Measurements from ENCODE around the gene TTN. TPM values are rescaled to one million over a fixed set of nuclear protein-coding genes. Genes with fewer than 3 reads are reported as not detected.

The TTN gene
- 0.25 TPM for polyA plus RNA-seq (2012; ENCODE audit: insufficient read depth, insufficient read length)

DNA sequence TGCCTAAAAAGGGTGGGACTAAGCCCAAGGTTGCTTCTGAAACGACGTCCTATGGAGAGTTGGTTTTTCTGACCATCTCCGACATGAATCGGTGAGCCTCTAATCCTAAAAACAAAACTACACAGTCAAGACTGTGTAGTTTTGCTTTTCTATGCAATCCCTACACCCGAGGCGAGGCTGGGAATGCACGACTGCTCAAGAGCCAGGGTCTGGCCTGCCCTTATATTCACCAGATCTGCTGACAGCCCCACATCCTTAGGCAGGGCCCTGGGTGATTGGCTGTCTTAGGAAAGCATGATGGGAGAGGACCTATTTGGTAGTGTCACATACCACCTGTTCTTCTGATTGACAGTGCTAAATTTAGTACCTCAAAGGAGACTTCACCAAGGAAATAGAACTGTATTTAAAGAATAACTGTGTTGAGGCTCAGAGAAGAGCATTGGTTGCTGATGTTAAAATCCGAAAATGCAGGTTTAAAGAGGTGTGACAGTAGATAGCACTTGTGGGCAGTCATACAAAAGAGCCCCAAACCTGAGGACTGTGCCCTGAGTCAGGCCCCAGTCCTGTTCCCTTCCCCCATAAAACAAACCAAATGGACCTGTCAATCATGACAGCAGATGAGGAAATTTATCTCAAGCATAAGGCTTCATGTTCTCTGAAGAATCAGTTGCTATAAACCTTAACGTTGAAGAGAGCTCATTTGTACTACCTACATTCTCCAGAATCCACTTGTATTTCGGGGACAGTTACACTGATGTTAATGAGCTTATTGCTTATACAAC, at the start of gene TTN:
TSS of gene TTN (minus strand) at position 197 of the 782 bp plus-strand sequence. CDS start 2,781 bp downstream, outside the sequence.
- no peak within 1 kb of the TSS for H3K4me3 ChIP-seq (ENCODE audit: low read length)
- DNase-seq (ENCODE audit: low read depth, low spot score): no peak

DNA sequence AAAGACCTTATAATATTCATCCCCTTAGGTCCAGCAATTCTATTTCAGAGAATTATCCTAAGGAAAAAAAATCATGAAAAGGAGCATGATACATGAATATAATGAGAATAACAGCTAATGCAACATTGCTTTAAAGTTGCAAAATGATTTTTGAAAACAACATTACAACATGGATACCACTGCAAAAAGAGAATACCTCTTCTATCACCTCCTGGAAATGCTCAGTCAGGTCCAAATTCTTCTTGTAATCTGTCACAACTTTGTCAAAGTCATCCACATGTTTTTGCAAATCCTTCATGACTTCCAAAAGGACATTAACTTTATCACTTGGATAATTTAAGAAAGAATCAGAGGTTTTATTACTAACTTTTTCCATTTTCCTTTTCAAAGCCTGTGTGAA, 47.9 kb upstream of the TTN start:
- H3K4me3 ChIP-seq (ENCODE audit: low read length): no peak overlapping the region
- DNase-seq (ENCODE audit: low read depth, low spot score): no peak

DNA sequence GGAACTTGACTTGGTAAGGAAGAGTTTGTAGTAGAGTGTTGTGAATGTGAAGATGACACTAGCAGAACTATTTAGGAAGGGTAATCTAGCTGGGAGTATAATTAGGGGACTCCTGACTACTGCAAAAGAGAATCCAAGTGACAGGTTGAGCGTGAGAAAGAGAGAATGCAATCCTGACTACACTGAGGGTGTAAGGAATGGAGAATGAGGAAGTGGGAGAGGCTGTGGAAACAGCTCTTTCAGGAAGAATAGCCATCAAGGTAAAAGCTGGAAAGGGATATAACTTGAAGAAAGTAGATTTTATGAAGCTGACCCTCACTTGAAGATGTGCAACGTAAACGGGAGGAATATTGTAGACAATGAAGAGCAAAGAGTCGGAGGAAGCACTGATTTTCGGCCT, 41.1 kb upstream of the TTN start:
- DNase-seq (ENCODE audit: low read depth, low spot score): no peak
- no peak overlapping the region for H3K4me3 ChIP-seq (ENCODE audit: low read length)

DNA sequence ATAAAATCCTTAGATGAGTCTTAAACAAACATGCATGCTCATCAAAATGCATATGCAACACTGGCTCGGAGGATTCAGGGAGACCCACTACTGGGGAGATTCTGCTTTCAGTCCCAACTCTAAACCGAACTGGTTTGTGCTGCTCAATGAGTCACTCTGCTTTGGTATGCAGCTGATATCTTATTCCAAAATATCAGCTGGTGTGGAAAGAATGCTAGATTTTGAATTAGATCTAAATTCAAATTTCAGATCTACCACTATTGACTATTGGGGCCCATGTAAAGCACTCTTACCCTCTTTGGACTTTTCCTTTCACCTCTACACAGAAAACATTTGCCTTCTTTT, 39.2 kb upstream of the TTN start:
- H3K4me3 ChIP-seq (ENCODE audit: low read length): no peak overlapping the region
- no peak for DNase-seq (ENCODE audit: low read depth, low spot score)

DNA sequence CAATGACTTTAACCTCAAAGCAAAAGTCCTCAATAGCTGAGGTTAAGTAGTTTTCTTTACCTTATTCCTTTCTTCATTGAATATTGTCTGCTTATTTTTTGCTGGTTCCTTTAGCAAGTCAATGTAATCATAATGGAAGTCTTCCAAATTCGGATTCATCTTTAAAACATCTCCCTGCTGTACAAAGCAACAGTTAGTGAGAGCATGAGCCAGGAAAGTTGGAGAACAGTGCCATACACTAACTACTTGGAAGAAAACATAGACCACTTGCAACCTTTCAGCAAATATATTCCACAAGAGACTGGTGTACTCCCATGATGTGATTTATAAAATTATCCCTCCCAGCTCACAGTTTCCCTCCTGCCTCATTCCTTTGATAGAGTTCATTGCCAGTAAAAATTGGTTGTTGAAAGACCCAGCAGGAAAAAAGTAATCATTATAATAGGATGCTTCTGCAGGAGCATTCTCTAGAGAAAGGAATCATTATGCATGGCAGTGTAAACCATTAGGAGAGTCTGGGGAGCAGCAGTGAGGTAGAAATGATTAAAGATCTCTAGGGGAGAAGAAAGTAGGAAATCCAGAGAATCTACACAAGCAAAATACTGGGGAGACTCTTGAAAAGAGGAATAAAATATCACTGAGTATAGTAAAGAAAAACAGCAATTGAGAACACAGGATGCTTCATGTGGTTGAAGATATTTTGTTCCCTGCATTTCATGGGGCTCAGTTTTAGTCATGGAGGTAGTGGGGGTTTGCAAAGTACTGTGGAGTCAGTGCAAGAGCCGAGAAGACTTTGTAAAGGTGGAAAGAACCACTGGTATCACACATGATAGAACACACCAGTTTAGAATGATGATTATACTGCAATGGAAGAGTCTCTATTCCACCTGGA, 38.6 kb upstream of the TTN start:
- no peak for DNase-seq (ENCODE audit: low read depth, low spot score)
- H3K4me3 ChIP-seq (ENCODE audit: low read length): no peak overlapping the region

DNA sequence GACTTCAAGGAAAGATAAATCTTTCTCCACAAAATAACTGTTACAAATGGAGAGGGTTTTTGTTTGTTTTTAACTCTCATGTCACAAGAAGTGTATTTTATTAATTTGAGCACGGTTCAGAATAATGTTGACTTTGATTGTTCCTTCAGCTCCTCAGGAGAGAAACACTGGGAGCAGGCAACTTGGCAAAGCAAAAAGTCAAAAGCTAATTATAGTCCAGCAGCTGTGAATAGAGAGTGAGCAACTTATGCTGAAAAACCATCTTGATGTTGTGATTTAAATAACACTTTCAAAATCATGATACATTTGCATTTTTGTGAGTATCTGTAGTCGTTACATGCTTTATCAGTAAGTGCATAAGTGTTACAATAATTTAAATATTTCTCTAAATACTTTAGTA, 37.5 kb upstream of the TTN start:
- no peak for DNase-seq (ENCODE audit: low read depth, low spot score)
- no peak overlapping the region for H3K4me3 ChIP-seq (ENCODE audit: low read length)

DNA sequence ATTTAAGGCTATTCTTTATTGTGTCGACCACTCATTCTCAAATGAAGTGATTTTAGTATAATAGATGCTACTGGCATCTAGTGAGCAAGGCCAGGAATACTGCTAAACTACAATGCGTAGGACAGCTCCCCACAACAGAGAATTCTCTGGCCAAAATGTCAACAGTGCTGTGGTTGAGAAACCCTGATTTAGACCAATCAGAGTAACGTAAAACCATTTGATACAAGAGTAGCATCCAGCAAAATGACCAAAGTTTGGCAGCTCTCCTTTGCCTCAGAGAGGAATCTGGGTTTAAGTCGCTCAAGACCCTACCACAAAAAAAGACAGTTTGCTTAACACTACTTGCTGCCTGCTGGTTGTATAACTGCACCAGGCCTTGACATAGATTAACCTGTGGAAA, 37.0 kb upstream of the TTN start:
- H3K4me3 ChIP-seq (ENCODE audit: low read length): no peak overlapping the region
- DNase-seq (ENCODE audit: low read depth, low spot score): no peak

DNA sequence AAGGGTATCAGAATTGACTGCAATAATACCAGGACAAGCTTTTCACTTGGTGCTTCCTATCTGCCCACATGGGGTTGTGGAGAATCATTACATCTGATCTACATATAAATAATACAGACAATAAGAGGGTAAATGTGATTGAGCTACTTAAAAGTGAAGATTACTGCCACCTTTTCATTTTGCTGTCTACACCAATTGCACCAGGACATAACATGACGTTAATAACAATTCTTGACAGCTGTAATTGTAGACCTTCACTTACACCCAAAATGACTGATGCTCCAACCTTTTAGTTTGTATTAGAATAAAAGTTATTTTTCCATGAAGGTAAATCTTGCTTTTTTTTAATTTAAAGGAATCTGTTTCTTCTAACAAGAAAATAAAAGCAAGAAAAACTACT, 36.5 kb upstream of the TTN start:
- H3K4me3 ChIP-seq (ENCODE audit: low read length): no peak overlapping the region
- no peak for DNase-seq (ENCODE audit: low read depth, low spot score)

DNA sequence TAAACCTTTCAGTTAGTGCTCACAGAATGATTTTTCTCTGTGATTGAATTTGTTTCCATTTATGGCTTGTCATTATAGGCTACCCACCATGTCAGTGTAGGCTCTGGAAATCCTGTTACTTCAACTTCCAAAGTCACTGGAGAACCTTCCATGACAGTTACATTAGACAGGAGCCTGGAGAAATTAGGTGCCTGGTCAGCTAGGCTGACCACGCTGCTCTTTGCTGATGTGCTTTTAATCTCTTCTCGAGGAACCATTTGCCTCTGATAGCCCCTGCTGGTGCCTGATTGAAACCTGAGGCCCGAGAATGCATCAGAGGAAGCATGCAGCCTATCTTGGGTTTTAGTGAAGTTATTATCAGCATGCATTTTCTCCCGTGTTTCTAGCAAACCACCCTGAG, 29.6 kb upstream of the TTN start:
- H3K4me3 ChIP-seq (ENCODE audit: low read length): no peak overlapping the region
- DNase-seq (ENCODE audit: low read depth, low spot score): no peak

DNA sequence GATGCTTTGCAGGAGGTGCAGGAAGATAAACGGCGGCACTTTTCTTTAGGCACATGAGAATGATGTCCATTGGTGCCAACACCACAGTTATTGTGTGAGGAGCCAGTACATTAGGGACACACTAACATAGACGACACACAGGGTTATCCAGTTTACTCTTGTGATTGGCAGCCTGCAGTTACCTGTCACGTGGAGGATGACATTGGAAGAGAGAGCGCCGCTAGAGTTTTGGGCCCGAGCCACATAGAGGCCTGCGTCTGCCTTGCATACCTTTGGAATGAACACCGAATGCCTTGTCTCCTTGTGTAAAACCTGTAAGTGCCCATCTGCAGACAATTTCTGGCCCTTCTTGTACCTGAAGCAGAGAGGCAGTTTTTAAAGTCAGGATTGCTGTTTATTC, 26.9 kb upstream of the TTN start:
- no peak for DNase-seq (ENCODE audit: low read depth, low spot score)
- H3K4me3 ChIP-seq (ENCODE audit: low read length): no peak overlapping the region

DNA sequence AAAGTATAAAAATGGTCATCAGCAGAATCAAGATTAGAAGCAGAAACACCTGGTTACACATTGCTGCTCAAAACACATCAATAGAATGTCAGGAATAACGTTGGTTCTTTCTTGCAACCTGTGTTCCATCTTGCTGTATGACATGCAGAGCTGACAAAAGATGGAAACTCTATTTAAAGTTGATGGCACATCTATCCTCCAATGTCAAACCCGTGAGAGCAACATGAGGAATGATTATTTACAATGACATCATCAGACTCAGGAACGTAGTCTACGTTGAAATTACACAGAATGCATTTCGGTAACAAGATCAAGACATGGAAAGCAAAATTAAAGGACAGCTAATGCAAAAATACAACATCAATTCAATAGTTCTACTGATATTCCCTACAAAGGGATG, 26.2 kb upstream of the TTN start:
- H3K4me3 ChIP-seq (ENCODE audit: low read length): no peak overlapping the region
- DNase-seq (ENCODE audit: low read depth, low spot score): no peak

DNA sequence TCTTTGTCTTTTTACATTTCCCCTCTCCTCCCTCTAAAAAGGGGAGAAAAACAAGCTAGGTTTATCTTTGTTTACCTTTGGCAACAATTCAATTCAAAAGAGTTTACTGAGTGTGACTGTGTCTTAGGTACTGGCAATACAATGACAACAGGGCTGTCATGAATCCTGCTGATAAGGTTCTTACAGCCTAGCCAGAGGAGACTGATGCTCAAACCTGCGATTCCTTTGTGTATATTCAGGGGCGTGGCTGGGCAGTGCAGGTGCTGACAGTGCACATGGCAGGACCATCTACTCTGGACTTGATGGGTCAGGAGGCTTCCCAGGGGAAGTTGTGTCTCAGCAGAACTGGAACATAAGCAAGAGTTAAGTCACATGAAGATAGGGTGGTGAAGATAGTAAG, 23.2 kb upstream of the TTN start:
- no peak for DNase-seq (ENCODE audit: low read depth, low spot score)
- H3K4me3 ChIP-seq (ENCODE audit: low read length): no peak overlapping the region

DNA sequence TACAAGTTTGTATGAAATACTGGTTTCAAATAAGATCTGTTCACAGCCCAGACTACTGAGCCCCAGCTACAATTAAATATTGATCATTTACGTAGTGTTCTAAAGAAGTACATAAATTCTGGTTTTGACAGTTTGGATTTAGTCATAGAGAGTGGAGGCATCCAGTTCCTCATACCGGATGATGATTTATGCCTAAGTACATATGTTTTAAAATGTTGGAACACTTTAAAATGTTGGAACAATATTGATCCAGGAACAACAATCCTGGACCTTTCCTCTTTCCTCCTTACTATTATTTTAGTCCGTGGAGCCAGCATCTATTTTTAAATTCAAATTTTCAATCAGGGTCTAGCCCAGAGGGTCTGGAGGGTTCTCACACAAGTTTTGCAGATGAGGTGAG, 22.8 kb upstream of the TTN start:
- DNase-seq (ENCODE audit: low read depth, low spot score): no peak

DNA sequence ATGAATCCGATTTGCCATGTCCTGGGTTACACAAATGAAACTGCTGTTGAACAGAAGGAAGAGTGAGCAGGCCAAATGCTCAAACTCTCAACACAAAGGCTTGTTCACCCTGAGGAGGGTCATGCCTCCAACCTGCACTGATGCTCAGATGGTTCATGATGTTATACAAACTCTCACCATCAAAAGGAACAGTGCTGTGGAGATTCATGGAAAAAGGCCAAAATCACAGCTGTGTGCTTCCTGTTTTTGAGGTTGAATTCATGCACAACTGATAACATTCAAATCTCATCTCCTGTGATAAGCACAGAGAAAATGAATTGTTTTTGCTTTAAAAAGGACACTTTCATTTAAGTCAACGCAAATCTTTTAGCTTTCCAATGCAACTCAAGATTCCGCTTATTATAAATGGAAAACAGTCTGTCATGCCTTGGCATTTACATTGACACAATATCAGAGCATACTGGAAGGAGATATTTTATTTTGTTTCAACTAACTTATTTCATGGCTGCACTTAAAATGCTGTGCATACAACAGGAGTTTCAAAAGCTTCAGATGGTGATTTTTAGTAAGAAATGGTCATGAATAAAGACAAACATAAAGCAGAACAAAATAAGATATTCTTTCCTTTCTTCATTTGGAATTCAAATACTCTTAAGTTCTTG, 22.2 kb upstream of the TTN start:
- no peak overlapping the region for H3K4me3 ChIP-seq (ENCODE audit: low read length)
- no peak for DNase-seq (ENCODE audit: low read depth, low spot score)

More for the DNA sequence above, 22.8 kb upstream of the TTN start:
- no peak overlapping the region for H3K4me3 ChIP-seq (ENCODE audit: low read length)

DNA sequence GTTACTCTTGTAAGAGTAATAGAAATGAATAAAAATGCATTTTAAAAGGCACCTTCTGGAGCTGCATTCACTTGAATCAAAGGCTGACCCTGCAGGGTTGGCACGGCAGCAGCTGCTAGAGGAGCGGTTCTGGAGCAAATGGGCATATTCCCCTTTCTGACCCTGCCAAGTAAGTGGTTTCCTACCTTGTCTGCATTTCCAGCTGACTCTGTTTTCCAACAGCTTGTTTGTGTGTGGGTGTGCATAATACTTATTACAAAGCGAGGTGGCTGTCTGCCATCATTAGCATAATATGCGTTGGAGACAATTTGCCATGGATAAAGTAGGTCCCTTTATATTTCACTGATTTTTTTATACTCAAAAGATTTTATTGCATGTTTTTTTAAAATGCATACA, 21.3 kb upstream of the TTN start:
- no peak overlapping the region for H3K4me3 ChIP-seq (ENCODE audit: low read length)
- DNase-seq (ENCODE audit: low read depth, low spot score): no peak

DNA sequence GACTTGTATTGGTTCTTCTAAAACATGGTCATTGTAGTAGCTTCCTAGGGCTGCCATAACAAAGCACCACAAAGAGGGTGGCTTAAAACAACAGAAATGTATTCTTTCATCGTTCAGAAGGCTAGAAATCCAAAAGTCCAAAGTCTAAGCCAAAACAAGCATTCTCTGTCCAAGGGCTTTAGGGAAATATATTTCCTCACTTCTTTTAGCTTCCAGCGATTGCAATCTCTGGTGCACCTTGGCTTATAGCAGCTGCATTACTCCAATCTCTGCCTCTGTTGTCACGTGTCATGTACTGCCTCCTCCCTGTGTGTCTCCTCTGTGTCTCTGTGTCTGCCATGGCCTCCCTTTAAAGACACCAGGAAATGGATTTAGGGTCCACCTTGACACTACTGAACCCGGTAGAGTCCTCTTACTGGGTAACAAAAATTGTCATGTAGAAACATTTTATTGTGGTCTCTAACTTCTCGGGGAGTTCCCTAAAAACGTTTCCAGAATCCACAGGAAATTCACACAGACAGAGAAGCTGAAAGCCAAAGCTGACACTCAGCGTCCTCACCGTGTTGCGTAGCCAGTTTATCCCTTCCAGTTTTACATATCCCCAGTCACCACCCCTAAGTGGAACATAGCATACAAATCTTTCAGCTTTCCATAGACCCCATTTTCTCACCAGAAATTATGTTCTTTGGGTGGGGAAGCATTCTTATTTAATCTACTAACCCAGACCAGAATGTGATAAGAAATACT, 20.7 kb upstream of the TTN start:
- DNase-seq (ENCODE audit: low read depth, low spot score): no peak
- no peak overlapping the region for H3K4me3 ChIP-seq (ENCODE audit: low read length)

DNA sequence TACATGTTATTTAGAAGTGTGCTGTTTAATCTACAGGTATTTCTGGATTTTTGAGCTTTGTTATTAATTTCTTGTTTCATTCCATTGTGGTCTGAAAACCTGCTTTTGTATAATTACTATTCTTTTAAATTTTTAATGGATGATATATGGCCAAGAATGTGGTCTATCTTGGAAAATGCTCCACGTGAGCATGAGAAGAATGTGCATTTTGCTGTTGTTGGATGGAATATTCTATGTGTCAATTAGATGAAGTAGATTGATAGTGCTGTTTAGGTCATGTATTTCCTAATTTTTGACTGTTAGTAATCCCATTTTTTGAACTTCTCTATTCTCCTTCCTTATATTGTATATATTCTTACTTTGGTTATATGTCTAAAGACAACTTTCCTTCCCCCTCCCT, 19.9 kb upstream of the TTN start:
- no peak for DNase-seq (ENCODE audit: low read depth, low spot score)
- H3K4me3 ChIP-seq (ENCODE audit: low read length): no peak overlapping the region

DNA sequence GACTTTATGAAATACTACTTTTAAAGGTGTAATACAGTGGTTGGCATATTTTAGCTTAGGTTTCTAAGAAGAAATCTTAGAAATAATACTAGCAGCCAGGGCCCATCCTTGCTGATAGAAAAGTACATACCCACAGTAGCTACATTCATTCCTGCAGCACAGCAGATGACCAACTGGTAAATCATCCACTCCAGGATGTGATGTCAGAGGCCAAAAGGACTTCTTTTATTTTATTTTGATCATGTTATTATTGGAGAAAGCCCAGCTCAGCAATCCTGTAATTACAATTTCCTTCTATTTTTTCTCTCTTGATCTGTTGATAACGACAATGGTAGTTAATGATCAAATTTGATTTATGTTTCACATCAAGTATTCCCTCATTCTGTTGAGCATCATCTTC, 18.0 kb upstream of the TTN start:
- H3K4me3 ChIP-seq (ENCODE audit: low read length): no peak overlapping the region
- no peak for DNase-seq (ENCODE audit: low read depth, low spot score)

DNA sequence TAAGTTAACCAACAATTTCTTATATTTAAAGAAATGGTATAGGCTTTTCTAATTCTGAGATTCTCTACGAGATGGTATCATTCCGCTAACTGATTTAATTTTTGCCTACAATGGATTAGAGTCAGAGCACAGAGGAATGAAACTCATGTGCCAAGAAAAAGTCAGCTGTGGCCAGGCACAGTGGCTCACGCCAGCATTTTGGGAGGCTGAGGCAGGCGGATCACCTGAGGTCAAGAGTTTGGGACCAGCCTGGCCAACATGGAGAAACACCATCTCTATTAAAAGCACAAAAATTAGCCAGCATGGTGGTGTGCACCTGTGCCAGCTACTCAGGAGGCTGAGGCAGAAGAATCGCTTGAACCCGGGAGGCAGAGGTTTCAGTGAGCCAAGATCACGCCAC, 17.0 kb upstream of the TTN start:
- no peak for DNase-seq (ENCODE audit: low read depth, low spot score)
- H3K4me3 ChIP-seq (ENCODE audit: low read length): no peak overlapping the region

Data from Jurkat, Clone E6-1 (cell line).